OCI-LY7 (cell line): ENCODE measurements around the gene ETV3L. TPM values are rescaled to one million over a fixed set of nuclear protein-coding genes. Genes with fewer than 3 reads are reported as not detected.

Source experiments
- BruUV-seq: library from RNA; stranded (reverse); fragments of 400-500 nt; replicated peaks from 2 replicates; lab custom pipeline; 2021; lab: Mats Ljungman, UMichigan
- CTCF ChIA-PET: fragments of 300-600 bp; sonication (Branson Sonifier 250); formaldehyde crosslinking; loops from one replicate; lab custom pipeline; 2022; ENCODE audit warnings: antibody characterized with exemption; ENCODE audit not compliant: unreplicated experiment; lab: Charles Lee
- POLR2A ChIA-PET: fragments of 300-600 bp; sonication (Branson Sonifier 250); formaldehyde crosslinking; loops from one replicate; lab custom pipeline; 2022; ENCODE audit warnings: antibody characterized with exemption; lab: Charles Lee
- DNase-seq: peaks from one replicate; pipeline ENCODE4 v3.0.0-alpha.2; 2015; ENCODE audit warnings: low spot score
- H2AFZ ChIP-seq: fragments of 200-600 bp; sonication (generic), shearing (Covaris generic); 2 replicates; pipeline ENCODE4 v1.6.1; 2014; ENCODE audit warnings: mild to moderate bottlenecking, antibody characterized with exemption, low read length, moderate library complexity
- H3K27ac ChIP-seq: fragments of 200-600 bp; sonication (generic); 2 replicates; pipeline ENCODE4 v1.5.1; 2014; ENCODE audit warnings: mixed run types, low read depth, mild to moderate bottlenecking, moderate library complexity, low read length, inconsistent platforms; ENCODE audit not compliant: poor library complexity, severe bottlenecking
- H3K36me3 ChIP-seq: fragments of 200-600 bp; sonication (generic); 2 replicates; pipeline ENCODE4 v1.6.1; 2014; ENCODE audit warnings: mild to moderate bottlenecking, antibody characterized with exemption, low read length, moderate library complexity, mixed read lengths; ENCODE audit not compliant: insufficient read depth
- H3K4me1 ChIP-seq: fragments of 200-600 bp; sonication (generic); 2 replicates; pipeline ENCODE4 v1.5.1; 2014; ENCODE audit warnings: mild to moderate bottlenecking, low read length; ENCODE audit not compliant: insufficient read depth, poor library complexity, severe bottlenecking
- H3K4me2 ChIP-seq: fragments of 200-600 bp; sonication (generic); 2 replicates; pipeline ENCODE4 v1.6.1; 2014; ENCODE audit warnings: mild to moderate bottlenecking, low read length
- H3K4me3 ChIP-seq: fragments of 200-600 bp; sonication (generic); 2 replicates; pipeline ENCODE4 v1.5.1; 2014; ENCODE audit warnings: mild to moderate bottlenecking, low read depth, low read length; ENCODE audit not compliant: poor library complexity, severe bottlenecking
- H3K79me2 ChIP-seq: fragments of 200-600 bp; sonication (generic); 2 replicates; pipeline ENCODE4 v1.6.1; 2016; ENCODE audit warnings: low read depth, mild to moderate bottlenecking, low read length, moderate library complexity, mixed read lengths; ENCODE audit not compliant: insufficient read depth
- H3K9me2 ChIP-seq: fragments of 200-600 bp; sonication (generic); 2 replicates; pipeline ENCODE4 v1.6.1; 2016; ENCODE audit warnings: mild to moderate bottlenecking, low read length, mixed read lengths; ENCODE audit not compliant: insufficient read depth
- H3K9me3 ChIP-seq: fragments of 200-600 bp; sonication (generic); 2 replicates; pipeline ENCODE4 v1.6.1; 2014; ENCODE audit warnings: mild to moderate bottlenecking, mixed run types, low read length, mixed read lengths
- H4K20me1 ChIP-seq: fragments of 200-600 bp; sonication (generic); 2 replicates; pipeline ENCODE4 v1.6.1; 2014; ENCODE audit warnings: mild to moderate bottlenecking, antibody characterized with exemption, low read length, moderate library complexity, mixed read lengths; ENCODE audit not compliant: insufficient read depth
- EZH2phosphoT487 ChIP-seq: fragments of 200-600 bp; sonication (generic); IDR thresholded peaks from 2 replicates; pipeline ENCODE4 v1.6.1; 2018; ENCODE audit warnings: low read depth, borderline replicate concordance, mild to moderate bottlenecking, mixed run types, antibody characterized with exemption, low read length, moderate library complexity, mixed read lengths
- intact Hi-C: fragments of 100-400 bp; cut with micrococcal nuclease; formaldehyde crosslinking; loops from one replicate; pipeline ENCODE4 v1.10.0; 2022; ENCODE audit not compliant: unreplicated experiment
- total RNA-seq, 2 experiments: library from RNA; depleted of rRNA in 1 of 2; stranded (reverse); fragments of >200 nt in 1 of 2; shearing (Covaris generic) in 1 of 2; gene quantifications; 2 replicates each; pipeline ENCODE4 v1.2.3, GENCODE V29; 2014 to 2022
- TF ChIP-seq, protein P1 (sequence below): fragments of 200-600 bp; sonication (generic); conservative IDR thresholded peaks from 2 replicates; pipeline ENCODE4 v1.5.1; 2014; ENCODE audit warnings: mild to moderate bottlenecking, antibody characterized with exemption, low read length, moderate library complexity, mixed read lengths

Gene ETV3L
- total RNA-seq, 2 experiments from 2014 or later = not detected

DNA sequence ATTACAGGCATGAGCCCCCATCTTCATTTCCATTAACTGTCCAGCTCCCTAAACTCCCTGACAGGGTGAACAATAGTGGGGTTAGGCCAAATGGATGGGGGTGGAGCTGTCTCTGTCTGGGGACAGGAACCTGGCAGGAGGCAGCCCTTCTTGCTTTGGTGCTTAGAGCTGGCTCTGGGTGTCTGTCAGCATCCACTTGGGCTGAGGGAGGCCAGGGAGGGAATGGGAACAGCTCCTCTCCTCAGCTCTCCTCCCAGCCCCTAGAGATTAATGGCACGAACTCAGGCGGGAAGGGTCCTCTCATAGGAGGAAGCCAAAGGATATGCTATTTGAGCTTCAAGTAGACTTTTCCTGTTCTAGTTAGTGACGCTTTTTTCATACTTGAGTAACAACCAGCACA, 11.1 kb upstream of the ETV3L start:
- BruUV-seq = no TSS peak
- Histone ChIP-seq H3K36me3 (no peaks in the 10 kb centered on the region), H3K79me2 (no peaks in the 10 kb centered on the region), H3K4me2 (no peak overlapping the region), H3K9me3 (no peaks in the 10 kb centered on the region), H2AFZ (no peak overlapping the region), H3K27ac (no peak overlapping the region), H4K20me1 (no peaks in the 10 kb centered on the region), H3K9me2 (no peaks in the 10 kb centered on the region), H3K4me1 (no peaks in the 10 kb centered on the region), H3K4me3 (no peak overlapping the region)
- TF ChIP-seq EZH2phosphoT487 = no peak
- TF ChIP-seq, protein P1, sequence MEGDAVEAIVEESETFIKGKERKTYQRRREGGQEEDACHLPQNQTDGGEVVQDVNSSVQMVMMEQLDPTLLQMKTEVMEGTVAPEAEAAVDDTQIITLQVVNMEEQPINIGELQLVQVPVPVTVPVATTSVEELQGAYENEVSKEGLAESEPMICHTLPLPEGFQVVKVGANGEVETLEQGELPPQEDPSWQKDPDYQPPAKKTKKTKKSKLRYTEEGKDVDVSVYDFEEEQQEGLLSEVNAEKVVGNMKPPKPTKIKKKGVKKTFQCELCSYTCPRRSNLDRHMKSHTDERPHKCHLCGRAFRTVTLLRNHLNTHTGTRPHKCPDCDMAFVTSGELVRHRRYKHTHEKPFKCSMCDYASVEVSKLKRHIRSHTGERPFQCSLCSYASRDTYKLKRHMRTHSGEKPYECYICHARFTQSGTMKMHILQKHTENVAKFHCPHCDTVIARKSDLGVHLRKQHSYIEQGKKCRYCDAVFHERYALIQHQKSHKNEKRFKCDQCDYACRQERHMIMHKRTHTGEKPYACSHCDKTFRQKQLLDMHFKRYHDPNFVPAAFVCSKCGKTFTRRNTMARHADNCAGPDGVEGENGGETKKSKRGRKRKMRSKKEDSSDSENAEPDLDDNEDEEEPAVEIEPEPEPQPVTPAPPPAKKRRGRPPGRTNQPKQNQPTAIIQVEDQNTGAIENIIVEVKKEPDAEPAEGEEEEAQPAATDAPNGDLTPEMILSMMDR = no peak
- no peak for DNase-seq
- ChIA-PET POLR2A (interaction anchor here (0.6 kb wide), 1 partner anchor 1066 kb away, joined by 3 read pairs; no protein-coding TSS in a partner anchor), CTCF (no interaction called here)
- intact Hi-C loops = no loop called here

DNA sequence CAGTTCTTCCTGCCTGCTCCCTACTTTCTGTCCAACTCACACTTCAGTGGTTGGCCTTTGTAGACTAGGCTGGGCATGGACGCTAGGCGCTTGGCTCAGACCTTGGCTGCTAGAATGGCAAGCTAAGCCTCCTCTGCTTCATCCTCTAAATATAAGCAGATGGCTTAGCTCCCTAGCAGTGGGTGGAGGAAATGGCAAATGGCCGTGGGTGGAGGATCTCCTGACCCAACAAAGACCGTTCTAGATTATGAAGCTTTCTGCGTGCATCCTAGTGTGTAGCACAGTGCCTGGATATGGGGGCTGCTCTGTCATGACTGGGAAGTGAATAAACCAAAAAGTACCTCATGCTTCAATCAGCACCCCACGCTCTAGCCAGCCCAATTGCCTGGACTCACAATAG, 10.4 kb upstream of the ETV3L start:
- BruUV-seq = no TSS peak
- CTCF ChIA-PET = no interaction called here
- Histone ChIP-seq H3K79me2 (no peaks in the 10 kb centered on the region), H3K4me3 (no peak overlapping the region), H3K4me1 (no peaks in the 10 kb centered on the region), H2AFZ (no peak overlapping the region), H3K9me2 (no peaks in the 10 kb centered on the region), H3K9me3 (no peaks in the 10 kb centered on the region), H3K36me3 (no peaks in the 10 kb centered on the region), H3K27ac (no peak overlapping the region), H4K20me1 (no peaks in the 10 kb centered on the region), H3K4me2 (no peak overlapping the region)
- no peak for TF ChIP-seq EZH2phosphoT487
- TF ChIP-seq, protein P1 = no peak
- no peak for DNase-seq
- intact Hi-C loops = no loop called here
- POLR2A ChIA-PET = interaction anchor here (0.6 to 0.7 kb wide), 3 partner anchors 12 to 1066 kb away, joined by 3 to 5 read pairs (median 5); no protein-coding TSS in a partner anchor

DNA sequence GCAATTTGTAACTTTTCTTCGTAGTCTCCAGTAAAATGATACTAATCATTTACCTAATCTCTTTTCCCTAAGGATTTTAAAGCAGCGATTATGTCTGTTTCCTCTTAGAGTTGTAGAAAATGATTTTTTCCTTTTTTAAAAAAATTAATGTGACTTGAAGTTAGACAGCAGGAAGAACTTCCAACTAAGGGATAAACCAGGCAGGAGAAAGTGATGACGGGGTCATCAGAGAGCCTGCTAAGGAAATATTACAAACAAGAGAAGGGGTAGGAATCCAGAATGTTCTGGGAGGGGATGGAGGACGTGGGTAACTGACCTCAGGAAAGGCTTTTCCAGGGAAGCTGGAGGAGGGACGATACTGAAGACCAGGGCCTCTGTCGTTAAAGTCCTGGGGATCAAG, 8.8 kb upstream of the ETV3L start:
- POLR2A ChIA-PET = no interaction called here
- Histone ChIP-seq H3K9me3 (no peaks in the 10 kb centered on the region), H3K4me3 (no peak overlapping the region), H3K4me2 (no peak overlapping the region), H3K4me1 (no peaks in the 10 kb centered on the region), H4K20me1 (no peaks in the 10 kb centered on the region), H2AFZ (no peak overlapping the region), H3K9me2 (no peaks in the 10 kb centered on the region), H3K36me3 (no peaks in the 10 kb centered on the region), H3K79me2 (no peaks in the 10 kb centered on the region), H3K27ac (no peak overlapping the region)
- no peak for TF ChIP-seq EZH2phosphoT487
- TF ChIP-seq, protein P1 = no peak
- no TSS peak for BruUV-seq
- CTCF ChIA-PET = no interaction called here
- intact Hi-C loops = no loop called here
- no peak for DNase-seq
